HG02938 (cell line): Measurements from ENCODE around the gene SMDT1.
A peak's percentile ranks its signal among the peaks of the same experiment; 100 is the strongest.

Source experiments
- ATAC-seq: cut with Tn5 transposase; IDR thresholded peaks from one replicate; pipeline ENCODE4 v1.9.1; 2021; ENCODE audit warnings: mild to moderate bottlenecking, moderate library complexity; ENCODE audit not compliant: unreplicated experiment

SMDT1 gene, protein sequence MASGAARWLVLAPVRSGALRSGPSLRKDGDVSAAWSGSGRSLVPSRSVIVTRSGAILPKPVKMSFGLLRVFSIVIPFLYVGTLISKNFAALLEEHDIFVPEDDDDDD

DNA sequence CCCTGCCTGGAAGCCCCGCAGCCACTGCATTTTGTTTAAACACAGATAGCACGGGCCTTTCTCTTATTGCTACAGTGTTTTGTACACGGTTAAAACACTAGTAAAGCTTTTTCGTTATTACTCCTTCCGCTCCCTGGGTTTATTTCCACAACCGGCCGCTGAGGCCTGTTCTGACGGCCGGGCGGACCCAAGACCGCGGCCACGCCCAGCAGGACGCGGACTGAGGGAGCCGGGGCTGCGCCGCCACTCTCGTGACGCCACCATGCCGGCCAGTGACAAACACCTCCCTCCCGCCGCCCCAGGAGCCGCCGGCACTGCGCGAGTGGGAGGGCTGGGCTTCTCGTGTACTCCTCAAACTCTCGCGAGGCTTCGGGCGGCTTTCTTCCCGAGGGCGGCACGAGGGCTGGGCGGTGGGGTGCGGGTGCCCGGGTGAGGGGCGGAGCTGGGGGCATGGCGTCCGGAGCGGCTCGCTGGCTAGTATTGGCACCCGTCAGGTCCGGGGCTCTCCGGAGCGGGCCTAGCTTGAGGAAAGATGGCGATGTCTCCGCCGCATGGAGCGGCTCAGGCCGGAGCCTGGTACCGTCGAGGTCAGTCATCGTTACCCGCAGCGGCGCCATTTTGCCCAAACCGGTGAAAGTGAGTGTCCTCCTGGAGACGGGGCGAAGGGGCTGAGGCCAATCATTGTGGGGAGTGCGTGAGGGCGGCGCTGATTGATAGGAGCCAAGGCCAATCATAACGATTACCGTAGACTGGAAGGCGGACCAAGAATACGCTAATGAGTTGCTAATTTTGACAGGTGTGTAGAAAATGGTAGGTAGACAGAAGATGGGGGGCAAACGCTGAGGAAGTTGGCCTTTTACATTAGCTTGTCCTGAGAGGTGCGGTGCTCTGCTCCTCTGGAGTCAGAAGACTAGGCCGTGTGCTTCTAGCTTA, at the start of gene SMDT1:
SMDT1 (plus strand) TSS at position 382 of the 933 bp plus-strand sequence; CDS start at position 451, 69 bp downstream.
- ATAC-seq, result peak; percentile 80

DNA sequence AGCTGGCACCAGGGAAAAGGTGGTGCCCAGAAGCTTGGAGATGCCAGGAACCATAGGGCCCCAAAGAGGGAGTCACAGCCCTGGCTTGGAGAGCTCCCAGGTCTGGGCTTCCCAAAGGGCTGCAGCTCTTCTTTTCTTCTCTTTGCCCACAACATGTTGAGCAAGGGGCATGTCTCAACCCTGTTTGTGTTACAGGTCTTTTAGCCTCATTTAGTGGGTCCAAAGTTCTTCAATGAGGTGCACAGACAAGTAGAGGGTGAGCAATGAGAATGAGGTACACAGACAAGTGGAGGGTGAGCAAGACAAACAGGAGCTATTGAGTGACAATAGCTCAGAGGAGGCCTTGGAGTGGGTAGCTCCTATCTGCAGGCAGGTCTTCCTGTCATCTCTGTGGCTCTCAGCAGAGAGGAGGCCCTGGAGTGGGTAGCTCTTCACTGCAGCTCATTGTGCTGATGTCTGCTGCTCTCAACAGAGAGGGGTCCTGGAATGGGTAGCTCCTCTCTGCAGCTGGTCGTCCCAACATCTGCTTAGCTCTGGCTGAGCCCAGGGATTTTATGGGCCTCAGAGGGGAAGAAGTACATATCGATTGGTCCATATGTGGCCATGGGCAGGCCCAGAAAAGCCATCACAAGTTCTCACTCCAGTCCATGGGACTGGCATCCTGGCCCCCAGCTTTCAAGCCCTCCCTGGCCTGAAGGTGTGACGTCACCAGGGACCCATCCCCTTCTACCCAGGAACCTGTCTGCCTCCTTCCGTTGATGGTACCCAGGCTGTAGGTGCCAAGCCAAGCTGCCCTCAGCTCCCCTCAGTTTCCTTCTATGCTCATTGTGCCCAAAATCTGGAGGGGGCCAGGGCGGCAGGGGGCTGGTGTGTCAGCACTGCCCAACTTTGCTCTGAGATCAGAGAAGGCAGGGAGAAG, 46.0 kb upstream of the SMDT1 start:
- no peak for ATAC-seq

DNA sequence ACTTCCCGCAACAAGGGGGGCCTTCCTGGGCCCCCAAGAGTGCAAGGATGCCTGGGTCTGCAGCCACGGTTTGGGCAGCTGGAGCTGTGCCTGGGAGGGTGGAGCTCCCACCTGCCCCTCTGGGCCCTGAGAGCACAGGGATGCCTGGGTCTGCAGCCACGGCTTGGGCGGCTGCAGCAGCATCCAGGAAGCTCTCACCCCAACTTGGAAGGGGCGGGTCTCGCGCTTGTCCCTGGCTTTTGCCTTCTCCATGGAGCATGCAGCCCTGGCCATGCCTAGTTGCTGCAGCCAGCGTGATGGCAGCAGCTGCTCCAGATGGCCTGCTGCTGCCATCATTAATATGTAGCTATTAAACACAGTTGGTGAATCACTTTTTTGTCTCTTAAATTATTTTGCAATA, 44.2 kb upstream of the SMDT1 start:
- no peak for ATAC-seq

DNA sequence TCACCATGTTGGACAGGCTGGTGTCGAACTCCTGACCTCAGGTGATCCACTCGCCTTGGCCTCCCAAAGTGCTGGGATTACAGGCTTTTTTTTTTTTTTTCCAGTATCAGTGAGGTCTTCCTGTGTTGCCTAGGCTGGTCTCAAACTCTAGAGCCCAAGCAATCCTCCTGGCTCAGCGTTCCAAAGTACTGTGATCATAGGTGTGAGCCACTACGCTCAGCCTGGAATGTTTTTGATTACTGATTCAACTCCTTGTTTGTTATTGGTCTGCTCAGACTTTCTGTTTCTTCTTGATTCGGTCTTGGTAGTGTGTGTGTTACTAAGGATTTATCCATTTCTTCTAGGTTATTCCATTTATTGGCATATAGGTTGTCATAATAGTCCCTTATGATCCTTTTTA, 40.2 kb upstream of the SMDT1 start:
- ATAC-seq, result no peak

DNA sequence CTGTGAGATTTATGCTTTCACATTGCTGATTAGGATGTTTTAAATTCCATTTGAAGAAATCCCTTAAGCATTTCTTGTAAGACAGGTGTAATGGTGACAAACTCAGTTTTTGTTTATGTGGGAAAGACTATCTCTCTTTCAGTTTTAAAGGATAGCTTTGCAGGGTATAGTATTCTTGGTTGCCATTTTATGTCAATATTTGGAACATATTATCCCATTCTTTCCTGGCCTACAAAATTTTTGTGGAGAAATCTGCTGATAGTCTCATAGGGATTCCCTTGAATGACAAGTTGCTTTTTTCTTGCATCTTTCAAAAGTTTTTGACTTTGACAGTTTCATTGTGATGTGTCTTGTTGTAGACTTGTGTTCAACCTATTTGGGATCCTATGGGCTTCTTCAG, 37.7 kb upstream of the SMDT1 start:
- ATAC-seq, result no peak

DNA sequence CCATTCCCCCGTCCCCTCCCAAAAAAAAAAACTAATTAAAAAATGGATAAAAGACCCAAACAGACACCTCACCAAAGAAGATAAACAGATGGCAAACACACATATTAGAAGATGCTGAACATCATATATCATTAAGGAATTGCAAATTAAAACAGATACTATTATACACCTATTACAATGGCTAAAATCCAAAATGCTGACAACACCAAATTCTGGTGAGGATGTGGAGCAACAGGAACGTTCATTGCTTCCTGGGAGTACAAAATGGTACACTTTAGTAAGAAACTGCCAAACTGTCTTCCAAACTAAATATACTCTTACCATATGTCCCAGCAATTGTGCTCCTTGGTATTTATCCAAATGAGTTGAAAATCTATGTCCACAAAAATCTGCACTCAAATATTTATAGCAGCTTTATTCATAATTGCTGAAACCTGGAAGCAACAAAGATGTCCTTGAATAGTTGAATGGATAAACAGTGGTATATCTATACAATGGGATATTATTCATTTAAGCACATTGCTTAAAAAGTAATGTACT, 28.8 kb upstream of the SMDT1 start:
- no peak for ATAC-seq

DNA sequence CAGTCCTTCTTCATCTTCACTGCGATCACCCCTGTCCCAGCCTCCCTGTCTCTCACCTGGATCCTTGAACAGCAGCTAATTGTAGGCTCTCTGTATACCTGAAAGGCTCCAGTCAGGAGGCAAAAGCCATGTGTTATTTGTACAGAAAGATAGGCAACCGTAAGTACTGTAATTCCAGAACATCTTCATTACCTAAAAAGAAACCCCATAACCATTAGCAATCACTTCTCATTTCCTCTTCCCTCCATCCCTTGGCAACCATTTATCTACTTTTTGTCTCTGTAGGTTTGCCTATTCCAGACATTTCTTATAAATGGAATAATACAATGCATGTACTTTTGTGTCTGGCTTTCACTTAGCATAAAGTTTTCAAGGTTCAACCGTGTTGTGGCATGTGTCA, 26.7 kb upstream of the SMDT1 start:
- no peak for ATAC-seq

DNA sequence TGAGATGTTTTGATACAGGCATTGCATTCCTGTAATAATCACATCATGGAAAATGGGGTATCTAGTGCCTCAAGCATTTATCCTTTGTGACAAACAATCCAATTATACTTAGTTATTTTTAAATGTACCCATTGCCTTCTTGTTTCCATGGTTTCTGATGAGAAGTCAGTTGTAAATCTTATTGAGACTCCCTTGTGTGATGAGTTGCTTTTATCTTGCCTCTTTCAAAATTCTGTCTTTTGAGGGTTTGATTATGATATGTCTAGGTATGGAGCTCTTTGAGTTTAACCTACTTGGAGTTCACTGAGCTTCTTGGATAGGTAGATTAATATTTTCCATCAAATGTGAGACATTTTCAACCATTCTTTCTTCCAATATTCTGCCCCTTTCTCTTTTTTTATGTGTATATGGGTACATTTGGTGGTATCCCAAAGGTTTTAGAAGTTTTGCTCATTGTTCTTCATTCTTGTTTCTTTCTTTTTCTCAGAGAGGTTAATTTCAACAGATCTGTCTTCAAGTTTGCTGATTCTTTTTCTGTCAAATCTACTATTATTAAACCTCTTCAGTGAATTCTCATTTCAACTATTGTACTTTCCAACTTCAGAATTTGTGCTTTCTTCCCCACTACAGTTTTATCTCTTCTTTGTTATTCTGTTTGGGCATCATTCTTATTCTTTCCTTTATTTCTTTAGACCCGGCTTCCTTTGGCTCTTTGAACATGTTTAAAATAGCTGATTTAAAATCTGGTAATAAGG, 22.6 kb upstream of the SMDT1 start:
- no peak for ATAC-seq

DNA sequence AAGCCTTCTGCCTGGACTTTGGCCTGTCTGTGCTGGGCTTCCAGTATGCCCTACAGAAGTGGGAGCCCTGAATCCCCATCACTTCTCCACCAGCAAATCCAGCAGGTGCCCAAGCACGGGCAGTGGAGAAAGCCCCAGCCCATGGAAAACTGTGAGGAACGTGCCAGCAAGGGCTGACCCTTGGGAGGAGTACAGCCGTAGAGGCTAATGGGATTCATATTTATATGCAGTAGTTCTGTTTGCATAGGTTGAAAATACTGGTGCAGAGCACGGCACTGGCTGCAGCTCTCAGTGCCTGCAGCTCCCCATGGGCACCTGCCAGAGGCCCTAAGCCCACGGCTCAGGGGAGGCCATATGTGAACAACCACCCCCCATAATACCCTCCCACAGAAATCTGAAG, 19.0 kb upstream of the SMDT1 start:
- ATAC-seq, result no peak

DNA sequence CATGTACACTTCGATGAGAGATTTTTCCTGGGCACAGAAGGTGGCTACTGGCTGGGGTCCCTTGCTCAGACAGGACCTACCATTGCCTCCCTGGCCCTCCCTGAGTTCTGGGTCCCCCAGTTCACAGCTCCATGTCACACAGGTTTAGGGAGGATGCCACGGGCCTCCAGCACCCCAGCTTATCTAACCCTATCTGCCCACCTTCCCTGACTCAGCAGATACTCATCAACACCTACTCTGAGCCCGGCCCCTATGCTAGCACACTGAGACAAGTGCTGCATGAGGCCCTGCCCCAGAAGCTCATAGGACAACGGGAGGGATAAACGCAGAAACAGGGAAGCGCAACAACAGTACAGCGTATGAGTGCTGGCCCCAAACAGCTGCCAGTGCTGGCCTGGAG, 18.5 kb upstream of the SMDT1 start:
- ATAC-seq, result no peak

DNA sequence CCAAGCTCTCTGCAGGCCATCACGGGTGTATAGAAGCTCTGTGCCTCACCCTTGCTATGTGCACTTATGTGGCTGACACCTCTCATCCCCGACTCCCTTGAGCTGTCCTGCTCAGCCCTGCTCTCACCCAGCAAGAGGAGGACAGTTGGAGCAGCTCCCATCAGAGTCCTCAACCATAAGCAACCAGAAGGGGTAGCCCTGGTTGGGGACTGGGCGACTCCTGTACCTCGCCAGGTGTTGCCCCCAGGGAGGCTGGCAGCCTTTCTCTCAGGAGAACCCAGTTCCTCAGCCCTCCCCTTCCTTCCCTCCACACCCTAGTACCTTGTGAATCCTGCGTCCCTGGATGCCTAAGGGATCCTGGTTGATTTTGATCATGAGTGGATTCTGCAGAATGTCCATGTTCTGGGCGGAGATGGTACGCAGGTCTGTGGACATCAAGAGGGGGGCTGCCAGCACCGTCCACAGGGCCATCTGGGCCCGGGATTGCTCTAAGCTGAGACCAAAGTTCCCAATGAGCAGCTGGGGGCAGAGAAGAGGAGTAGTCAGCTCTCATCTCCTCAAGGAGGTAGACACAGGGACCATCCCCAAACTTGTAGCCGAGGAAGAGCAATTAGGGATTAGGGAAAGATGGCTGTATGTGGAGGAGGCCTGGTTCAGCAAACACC, 16.9 kb upstream of the SMDT1 start:
- no peak for ATAC-seq

DNA sequence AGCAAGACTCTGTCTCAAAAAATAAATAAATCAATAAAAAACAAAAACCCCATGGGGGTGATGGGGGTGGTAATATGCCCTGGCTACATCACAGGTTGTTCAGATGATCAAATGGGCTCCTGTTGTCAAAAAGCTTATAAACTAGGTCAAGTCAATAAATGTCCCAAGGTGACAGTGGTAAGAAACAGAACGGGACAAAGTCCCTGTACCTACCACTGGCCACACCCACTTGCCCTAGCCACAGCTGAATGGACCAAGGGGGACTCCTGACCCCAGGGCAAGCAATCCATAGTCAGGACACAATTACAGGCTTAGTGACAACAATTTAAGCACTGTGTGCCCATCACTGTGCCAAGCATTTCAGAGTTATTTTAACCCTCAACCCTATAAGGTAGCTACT, 14.9 kb upstream of the SMDT1 start:
- no peak for ATAC-seq

DNA sequence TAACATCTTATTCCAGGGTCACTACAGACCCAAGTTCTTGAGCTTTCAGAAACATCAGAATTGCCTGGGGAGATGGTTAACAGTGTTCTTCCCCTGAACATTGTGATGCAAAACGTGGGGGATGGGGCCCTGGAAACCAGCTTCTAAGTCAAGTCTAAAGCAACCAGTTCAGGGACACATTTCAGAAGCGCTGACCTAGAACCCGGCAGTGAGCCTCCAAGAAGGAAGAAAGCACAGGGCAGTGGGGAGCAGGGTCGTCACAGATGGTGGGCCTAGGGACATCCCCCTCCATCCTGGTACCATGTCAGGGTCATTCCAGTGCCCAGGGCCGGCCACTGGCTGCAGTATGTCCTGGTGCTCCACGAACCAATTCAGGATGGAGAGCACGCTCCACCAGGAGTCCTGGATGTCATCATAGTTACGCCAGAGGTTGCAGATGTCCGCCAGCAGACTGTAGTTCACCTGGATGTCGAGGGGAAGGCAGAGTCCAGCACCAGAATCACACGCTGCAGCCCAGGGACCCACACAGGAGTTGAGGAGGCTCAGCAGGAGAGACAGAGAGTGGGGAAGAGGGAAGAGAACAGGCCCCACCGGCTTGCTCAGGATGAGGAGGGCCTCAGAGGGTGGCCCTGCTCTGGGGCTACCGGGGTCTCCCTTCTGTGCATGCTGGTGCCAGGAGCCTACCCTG, 13.9 kb upstream of the SMDT1 start:
- ATAC-seq, result no peak

DNA sequence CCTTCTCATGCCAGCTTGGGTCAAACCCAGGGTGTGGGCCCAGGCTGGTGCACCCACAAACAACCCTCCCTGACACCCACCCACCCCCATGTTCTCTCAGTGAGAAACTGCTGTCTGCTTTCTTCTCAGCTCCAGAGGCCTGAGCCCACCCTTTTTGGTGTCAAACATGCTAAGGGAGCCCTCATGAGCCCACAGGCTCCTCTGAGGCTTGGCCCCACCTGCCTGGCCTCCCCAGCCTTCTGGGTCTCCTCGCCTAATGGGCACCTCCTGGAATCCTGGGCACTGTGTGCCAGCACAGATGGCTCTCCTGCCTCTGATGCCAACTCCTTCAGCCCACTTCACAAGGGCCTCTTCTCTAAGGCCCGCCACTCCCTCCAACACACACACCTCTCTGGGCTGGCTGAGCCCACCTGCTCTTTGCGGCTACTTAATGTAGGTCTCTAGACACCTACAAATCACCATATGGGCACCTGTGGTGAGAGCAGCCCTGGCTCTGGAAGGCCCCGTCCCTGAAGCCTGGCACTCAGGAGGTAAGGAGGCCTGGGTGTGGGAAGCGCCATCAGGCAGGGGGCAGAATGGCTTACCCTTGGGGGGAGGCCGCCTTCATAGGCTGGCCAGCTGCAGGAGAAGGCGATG, 13.3 kb upstream of the SMDT1 start:
- ATAC-seq, result no peak

DNA sequence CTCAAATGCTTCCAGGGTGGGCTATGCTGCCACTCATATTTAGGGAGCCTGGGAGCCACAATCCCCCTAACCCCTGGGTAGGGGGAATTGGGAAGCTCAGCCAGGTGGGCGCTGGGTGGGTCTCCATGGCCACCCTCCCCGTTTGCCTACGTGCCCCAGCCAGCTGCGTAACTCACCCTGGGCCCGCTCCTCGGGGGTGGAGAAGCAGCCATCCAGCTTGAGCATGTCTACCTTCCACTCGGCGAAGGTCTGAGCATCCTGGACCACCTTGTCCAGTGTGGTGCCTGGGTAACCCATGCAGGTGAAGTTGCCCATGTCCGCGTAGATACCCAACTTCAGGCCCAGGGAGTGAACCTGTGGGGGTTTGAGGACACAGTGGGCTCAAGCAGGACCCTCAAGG, 12.6 kb upstream of the SMDT1 start:
- ATAC-seq, result no peak

DNA sequence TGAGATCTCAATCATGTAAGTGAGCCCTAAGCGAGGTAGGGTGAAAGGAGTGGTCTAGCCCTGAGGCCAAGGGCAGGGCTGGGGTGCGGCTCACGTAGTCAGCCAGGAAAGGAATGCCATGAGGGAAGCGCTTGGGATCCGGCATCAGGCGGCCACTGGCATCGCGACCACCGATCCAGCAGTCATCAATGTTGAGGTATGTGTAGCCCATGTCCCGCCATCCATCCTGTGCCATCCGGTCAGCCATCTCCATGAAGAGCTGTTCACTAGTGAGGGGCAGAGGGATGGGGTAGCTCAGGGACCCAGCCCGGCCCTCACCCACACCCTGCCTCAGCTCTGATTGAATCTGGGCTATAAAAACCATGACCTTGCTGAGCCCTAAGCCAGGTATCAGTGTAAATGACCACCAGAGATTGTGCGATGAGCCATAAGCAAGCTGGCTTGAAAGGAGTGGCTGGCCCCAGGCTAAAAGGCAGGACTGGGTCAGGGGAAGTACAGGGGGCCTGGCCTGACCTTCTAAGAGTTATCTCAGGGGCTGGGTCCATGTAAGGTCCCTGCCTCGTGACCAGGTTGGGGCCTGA, 11.7 kb upstream of the SMDT1 start:
- ATAC-seq, result no peak

DNA sequence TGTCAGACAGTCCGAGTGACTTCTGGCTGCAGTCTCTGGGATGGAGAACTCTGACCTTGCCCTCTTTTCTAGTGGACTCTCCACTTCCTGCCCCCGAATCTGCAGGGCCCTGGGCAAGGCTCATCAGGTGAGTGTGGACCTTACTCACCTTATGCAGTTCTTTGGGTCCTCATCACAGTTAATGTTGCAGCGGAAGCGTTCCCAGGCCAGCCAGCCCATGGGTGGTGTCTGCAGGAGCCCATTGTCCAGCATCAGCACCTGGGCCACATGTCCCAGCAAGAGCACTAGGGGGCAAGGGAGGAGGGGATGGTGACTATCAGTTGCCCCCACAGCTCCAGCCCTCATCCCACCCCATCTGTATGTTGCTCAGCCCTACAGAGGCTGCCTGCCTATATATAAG, 11.2 kb upstream of the SMDT1 start:
- no peak for ATAC-seq

DNA sequence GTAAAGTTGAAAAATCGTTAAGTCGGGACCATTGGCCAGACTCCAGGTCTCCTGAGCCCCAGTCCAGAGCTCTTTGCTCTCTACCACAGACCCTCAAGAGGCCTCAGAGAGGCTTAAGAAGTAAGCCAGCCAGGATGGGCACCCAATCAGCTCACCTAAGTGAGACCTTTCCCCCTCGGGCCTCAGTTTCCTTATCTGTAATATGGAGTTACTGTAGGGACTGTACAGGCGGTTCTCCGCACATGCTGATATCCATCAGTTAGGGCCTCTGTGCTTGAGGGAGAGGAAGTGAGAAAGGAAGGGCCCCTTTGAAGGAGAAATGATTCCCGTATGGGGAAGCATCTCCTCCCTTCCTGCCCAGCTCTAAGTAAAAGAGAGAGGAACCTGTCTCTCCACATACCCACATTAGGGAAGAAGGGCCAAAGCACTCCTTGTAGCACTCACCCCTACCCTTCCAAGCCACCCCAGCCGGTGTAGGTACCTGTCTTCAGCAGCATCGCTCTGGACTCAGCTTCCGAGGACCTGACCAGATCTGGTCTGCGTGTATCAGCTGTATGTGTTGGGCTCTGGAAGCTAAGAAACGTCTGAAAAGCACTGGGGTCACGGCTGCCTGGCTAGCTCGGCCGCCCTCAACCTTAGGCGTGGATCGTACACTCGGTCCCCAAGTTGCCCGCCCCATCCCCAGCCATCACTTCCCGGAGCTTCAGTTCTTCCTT, 9.5 kb upstream of the SMDT1 start:
- peak; percentile 14 for ATAC-seq
